HG02943 (cell line): Measurements from ENCODE around the gene GANC.
"Not testable (repeated sequence)": the region's sequence is repeated elsewhere in the genome, so short reads cannot be mapped to it uniquely, and the experiment has no call there.

Source experiments
- ATAC-seq: cut with Tn5 transposase; IDR thresholded peaks from one replicate; pipeline ENCODE4 v1.9.1; 2021; ENCODE audit warnings: mild to moderate bottlenecking, low read depth, moderate library complexity; ENCODE audit not compliant: unreplicated experiment

The GANC gene

DNA sequence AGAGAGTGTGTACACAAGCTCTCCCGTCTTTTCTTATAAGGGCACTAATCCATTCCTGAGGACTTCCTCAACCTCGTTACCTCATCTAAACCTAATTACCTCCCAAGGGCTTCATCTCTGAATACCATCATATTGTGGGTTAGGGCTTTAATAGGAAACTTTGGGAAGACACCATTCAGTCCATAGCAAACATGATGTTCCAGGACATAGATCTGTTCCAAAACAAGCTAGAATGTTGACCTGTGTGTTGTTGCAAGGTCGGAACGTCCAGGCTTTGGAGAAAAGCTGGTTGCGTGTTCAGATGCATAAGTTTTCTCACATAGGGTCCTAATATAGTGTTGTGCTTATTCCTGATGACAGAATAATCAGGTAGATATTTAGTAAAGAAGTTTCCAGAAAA, 9.9 kb downstream of the GANC start:
- no peak for ATAC-seq

- no peak for ATAC-seq
These were observed 10.7 kb downstream of the GANC start for GRCh38 chr15:42283671-42284070.

DNA sequence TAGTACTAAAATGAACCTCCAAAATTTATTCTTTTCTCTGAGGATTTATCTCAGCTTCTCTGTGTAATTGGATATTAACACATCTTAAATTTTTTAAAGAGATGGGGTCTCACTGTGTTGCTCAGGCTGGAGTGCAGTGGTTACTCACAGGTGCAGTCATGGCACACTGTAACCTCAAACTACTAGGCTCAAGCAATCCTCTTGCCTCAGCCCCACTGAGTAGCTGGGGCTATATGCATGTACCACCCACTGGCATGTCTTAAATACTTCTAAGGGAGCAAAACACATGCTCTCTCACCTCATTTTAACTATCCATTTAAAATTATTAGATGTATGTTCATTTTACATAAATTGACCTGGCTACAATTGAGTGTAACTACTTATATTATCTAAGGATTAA, 11.6 kb downstream of the GANC start:
- no peak for ATAC-seq

DNA sequence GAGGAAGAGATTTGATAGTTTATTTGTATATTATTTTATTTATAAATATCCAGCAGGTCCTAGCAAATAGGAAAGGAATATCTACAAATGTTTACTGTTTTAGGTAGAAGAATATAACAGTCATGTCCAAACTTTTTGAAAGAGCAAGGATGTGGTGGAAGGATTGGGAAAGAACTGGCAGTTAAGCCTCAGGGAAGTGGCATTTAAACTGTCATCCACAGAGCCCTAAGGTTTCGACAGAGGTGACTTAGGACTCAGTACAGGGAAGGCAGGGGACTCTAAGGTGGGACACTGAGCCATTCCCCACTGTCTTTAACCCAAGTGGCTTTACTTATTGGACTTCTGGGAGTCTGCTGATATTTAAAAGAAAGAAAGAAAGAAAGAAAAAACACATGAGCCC, 12.0 kb downstream of the GANC start:
- no peak for ATAC-seq

DNA sequence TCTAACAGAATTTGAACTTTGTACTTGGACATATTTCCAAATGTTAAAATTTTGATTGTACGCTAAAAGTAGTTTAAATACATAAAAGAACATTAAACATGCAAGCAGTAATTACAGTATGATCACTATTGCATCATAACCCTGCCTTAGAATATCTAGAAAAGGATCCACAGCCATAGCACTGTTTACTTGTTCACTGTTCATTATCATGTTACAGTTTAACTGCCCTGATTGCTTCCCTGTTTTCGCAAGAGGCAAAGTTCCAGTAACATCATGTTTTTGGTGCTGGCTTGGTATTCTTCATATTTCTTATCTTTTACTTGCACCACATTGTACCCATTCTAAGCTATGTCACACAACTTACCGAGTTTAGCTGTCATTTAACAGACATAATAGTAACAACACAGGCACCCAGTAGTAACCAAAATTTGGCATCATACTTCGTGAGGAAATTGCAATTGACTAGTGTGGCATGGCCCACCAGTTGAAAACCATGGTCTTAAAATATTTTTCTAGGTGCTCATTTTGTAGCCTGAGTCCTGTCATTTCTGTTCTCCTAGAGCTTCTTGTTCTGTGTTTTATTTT, 13.5 kb downstream of the GANC start:
- ATAC-seq: no peak

DNA sequence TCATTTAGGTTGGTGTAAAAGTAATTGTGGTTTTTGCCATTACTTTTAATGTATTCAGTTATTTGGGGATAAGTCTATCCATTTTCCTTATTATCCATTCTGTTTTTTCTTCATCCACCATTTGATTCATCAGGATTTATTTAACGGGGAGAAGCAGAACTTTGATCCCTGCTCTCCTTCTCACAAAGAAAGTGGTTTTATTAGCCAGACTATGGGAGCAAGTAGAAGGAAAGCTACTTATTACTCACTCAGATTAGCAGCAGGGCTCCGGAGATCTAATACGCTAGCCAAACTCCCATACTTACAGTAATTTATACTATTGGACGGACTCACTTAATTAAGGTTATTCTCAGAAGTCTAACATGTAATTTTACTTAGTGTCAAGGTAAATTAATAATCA, 14.9 kb downstream of the GANC start:
- no peak for ATAC-seq

DNA sequence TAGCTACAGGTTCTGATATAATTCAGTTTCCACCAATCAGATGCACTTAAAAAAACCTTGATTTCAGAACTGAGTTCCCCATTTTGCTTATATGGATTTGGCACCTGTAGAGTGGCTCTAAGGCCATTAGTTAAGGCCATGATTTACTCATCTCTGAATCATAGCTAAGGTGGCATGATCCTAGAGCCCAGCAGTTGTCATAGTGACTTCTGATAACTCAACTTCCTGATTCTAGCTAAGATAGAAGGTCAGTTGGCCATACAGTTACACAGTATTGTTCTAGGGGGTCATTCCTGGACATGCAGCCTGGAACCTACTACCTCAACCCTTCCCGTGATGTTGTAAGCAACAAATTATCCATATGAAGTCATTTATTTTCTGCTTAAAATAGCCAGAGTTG, 16.2 kb downstream of the GANC start:
- ATAC-seq: no peak

DNA sequence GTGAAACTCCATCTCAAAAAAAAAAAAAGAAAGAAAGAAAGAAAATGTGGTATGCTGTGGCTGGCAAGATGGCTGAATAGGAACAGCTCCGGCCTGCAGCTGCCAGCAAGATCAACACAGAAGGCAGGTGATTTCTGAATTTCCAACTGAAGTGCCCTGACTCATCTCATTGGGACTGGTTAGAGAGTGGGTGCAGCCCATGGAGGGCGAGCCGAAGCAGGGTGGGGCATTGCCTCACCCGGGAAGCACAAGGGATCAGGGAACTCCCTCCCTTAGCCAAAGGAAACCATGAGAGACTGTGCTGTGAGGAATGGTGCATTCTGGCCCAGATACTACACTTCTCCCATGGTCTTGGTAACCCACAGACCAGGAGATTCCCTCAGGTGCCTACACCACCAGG, 28.0 kb downstream of the GANC start:
- ATAC-seq: not testable (repeated sequence)

- no peak for ATAC-seq
These were observed 33.7 kb downstream of the GANC start for GRCh38 chr15:42306681-42307080.

DNA sequence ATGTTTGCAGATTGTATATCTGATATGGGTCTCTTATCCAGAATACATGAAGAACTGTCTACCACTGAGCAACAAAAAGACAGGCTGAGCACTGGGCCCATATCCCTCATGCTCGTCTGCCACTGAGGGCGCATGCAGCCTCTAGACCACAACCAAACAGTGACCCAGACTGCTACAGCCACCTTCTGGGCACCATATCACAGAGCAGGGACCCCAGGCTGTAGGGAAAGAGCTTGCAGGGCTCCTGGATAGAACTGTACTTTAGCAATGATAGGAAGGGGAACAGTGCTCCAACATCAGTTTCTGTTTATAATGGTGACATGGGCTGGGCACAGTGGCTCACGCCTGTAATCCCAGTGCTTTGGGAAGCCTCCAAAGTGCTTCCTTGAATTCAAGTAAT, 40.5 kb downstream of the GANC start:
- no peak for ATAC-seq

DNA sequence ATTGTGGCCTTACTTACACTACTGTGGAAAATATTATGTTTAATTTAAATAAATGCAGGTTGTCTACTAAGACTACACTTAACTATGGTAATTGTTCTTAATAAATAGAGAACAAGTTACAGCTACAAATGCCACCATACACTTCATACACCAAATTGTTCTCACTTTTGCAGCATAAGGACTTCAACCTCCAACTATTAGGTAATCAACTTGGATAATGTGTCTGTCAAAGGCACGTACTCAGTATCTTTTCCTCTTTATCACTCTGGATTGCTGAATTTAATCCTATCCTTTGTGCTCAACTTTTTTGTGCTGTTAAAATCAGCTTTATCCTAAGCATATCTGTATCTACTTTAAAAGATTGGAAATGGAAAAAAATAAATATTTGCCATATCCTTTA, 41.8 kb downstream of the GANC start:
- no peak for ATAC-seq

- no peak for ATAC-seq
These were observed 42.5 kb downstream of the GANC start for GRCh38 chr15:42315521-42315920.

- not testable (repeated sequence) for ATAC-seq
These were observed 43.3 kb downstream of the GANC start for GRCh38 chr15:42316282-42316805.

DNA sequence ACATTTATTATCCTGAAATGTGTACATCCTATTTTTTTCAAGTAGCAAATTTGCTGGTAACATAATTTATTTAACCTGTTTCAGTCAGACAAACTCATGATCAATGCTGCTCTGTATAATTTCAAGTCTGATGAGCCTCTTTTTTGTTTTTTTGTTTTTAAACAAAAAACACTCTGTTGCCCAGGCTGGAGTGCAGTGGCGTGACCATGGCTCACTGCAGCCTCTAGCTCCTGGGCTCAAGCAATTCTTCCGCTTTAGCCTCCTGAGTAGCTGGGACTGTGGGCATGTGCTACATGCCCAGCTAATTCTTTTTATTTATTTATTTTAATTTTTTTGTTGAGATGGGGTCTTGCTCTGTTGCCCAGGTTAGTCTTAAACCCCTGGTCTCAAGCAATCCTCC, 46.2 kb downstream of the GANC start:
- ATAC-seq: no peak

GRCh38 chr15:42324308-42324707, 51.3 kb downstream of the GANC start:
- ATAC-seq: no peak

DNA sequence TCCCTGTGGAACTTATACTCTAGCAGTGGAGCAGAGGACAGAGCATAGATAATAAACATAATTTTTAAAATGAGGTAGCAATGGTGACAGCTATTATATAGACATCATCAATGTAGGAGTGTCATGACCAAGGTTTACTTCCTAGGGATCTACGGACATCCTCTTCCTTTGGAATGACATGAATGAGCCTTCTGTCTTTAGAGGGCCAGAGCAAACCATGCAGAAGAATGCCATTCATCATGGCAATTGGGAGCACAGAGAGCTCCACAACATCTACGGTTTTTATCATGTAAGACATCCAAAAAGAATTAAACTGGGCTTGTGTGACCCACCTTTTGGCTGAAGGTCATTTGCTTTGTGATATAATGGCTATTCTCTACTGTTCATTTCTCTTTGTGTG, 56.2 kb downstream of the GANC start:
- no peak for ATAC-seq

- no peak for ATAC-seq
These were observed 57.0 kb downstream of the GANC start for GRCh38 chr15:42329992-42330391.

DNA sequence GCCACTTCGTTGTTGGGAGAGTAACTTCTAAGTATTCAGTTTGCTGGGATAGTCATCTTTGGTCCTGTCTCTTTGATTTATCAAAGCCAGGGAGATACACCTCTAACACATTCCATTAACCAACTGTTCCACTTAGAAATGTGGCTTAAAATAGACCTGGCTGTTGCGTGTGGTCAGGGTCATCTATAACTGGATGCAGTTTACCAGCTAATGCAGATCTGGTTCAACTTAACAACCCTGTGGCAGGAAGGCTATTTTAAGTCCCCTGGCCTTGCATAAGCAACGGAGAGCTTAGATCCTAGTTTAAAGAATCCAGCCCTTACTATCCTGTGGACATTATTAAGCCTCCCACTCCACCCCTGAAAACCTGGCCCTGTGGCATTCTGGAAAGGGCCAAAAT, 58.2 kb downstream of the GANC start:
- no peak for ATAC-seq

DNA sequence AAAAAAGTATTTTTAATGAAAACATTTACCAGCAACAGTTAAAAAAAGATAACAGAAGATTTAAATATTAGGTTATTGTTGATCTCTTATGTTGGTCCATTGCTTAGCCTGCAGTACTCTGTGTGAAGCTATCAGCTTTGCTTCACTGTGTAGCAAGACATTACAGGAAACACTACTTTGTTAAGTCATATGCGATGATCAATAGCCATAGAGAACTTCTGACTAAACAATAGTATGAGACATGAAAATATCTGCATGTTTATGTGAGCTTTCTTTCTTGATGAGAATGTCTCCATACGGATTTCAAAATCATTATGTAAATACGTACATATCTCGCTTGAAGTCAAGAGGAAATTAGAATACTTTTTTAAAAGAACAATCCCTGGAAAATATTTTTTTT, 59.3 kb downstream of the GANC start:
- no peak for ATAC-seq

DNA sequence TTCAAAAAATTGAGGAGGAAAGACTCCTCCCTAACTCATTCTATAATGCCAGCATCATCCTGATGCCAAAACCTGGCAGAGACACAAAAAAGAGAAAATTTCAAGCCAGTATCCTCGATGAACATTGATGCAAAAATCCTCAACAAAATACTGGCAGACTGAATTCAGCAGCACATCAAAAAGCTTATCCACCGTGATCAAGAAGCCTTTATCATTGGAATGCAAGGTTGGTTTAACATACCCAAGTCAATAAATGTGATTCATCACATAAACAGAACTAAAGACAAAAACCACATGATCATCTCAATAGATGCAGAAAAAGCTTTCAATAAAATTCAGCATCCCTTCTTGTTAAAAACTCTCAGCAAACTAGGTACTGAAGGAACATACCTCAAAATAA, 62.1 kb downstream of the GANC start:
- no peak for ATAC-seq

GRCh38 chr15:42336650-42337049, 63.6 kb downstream of the GANC start:
- not testable (repeated sequence) for ATAC-seq

DNA sequence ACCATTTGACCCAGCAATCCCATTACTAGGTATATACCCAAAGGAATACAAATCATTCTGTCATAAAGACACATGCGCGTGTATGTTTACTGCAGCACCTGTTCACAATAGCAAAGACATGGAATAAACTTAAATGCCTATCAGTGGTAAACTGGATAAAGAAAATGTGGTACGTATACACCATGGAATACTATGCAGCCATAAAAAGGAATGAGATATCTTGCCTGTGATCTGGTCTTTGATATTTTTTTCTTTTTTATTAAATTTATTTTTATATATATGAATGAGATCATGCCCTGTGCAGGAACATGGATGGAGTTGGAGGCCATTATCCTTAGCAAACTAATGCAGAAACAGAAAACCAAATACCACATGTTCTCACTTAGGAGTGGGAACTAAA, 64.1 kb downstream of the GANC start:
- ATAC-seq: not testable (repeated sequence)

GRCh38 chr15:42338500-42338899, 65.5 kb downstream of the GANC start:
- no peak for ATAC-seq
